Measurements from ENCODE around the gene PSME3IP1.
"Not testable (repeated sequence)": the region's sequence is repeated elsewhere in the genome, so short reads cannot be mapped to it uniquely, and the experiment has no call there.

The PSME3IP1 gene

GRCh38 chr16:57118461-57119084 is 67.3 kb downstream of the PSME3IP1 start:
- no peak for ATAC-seq

GRCh38 chr16:57115514-57116182 is 70.2 kb downstream of the PSME3IP1 start:
- ATAC-seq: no peak

- no peak for ATAC-seq
Observed at GRCh38 chr16:57115168-57115513, 70.7 kb downstream of the PSME3IP1 start.

- ATAC-seq: no peak
Observed at GRCh38 chr16:57113664-57114063, 72.2 kb downstream of the PSME3IP1 start.

- no peak for ATAC-seq
Observed at GRCh38 chr16:57113042-57113453, 72.8 kb downstream of the PSME3IP1 start.

GRCh38 chr16:57112403-57113041 is 73.3 kb downstream of the PSME3IP1 start:
- ATAC-seq: no peak

GRCh38 chr16:57111420-57111819 is 74.4 kb downstream of the PSME3IP1 start:
- ATAC-seq: no peak

- ATAC-seq: no peak
Observed at GRCh38 chr16:57110937-57111336, 74.9 kb downstream of the PSME3IP1 start.

GRCh38 chr16:57109259-57110105 is 76.4 kb downstream of the PSME3IP1 start:
- ATAC-seq: not testable (repeated sequence)

GRCh38 chr16:57108432-57108831 is 77.4 kb downstream of the PSME3IP1 start:
- ATAC-seq: no peak

GRCh38 chr16:57107321-57107922 is 78.4 kb downstream of the PSME3IP1 start:
- ATAC-seq: no peak

- no peak for ATAC-seq
Observed at GRCh38 chr16:57106767-57107166, 79.1 kb downstream of the PSME3IP1 start.

- ATAC-seq: no peak
Observed at GRCh38 chr16:57105184-57105583, 80.7 kb downstream of the PSME3IP1 start.

- peak in 1 of 2 donors; percentile 33 for ATAC-seq
Observed at GRCh38 chr16:57104706-57105105, 81.1 kb downstream of the PSME3IP1 start.

GRCh38 chr16:57102888-57103851 is 82.7 kb downstream of the PSME3IP1 start:
- no peak for ATAC-seq
